BJ (cell line): ENCODE data around the gene BAG5. TPM values are rescaled to one million over a fixed set of nuclear protein-coding genes. Genes with fewer than 3 reads are reported as not detected.

Source experiments
- CTCF ChIA-PET: fragments of 350-600 bp; formaldehyde crosslinking; extraction: SDS; loops from one replicate; lab custom pipeline; 2021; ENCODE audit warnings: antibody characterized with exemption, inconsistent platforms; lab: Yijun Ruan, JAX
- POLR2A ChIA-PET: fragments of 300-600 bp; sonication (Branson Sonifier 250); formaldehyde crosslinking; extraction: SDS; loops from one replicate; lab custom pipeline; 2021; ENCODE audit warnings: antibody characterized with exemption; lab: Charles Lee
- DNase-seq: peaks from one replicate; pipeline ENCODE4 v3.0.0-alpha.2; 2011; ENCODE audit warnings: low read depth
- H3K27me3 ChIP-seq: 2 replicates; pipeline ENCODE4 v1.6.0; 2011; ENCODE audit warnings: low read length; ENCODE audit not compliant: control insufficient read depth, insufficient read depth
- H3K36me3 ChIP-seq: 2 replicates; pipeline ENCODE4 v1.5.1; 2011; ENCODE audit warnings: low read length; ENCODE audit not compliant: control insufficient read depth, insufficient read depth
- H3K4me3 ChIP-seq: 2 replicates; pipeline ENCODE4 v1.5.1; 2011; ENCODE audit warnings: low read depth, mild to moderate bottlenecking, control low read depth, low read length
- polyA plus RNA-seq: library from polyadenylated mRNA; depleted of rRNA; stranded (reverse); fragments of >200 nt; gene quantifications from 2 replicates; pipeline ENCODE4 v1.2.3, GENCODE V29; 2011
- TF ChIP-seq, protein P1 (sequence below): IDR thresholded peaks from 2 replicates; pipeline ENCODE4 v1.5.1; 2011; ENCODE audit warnings: low read depth, mild to moderate bottlenecking, control low read depth, inconsistent platforms, low read length, moderate library complexity; ENCODE audit not compliant: insufficient read depth

BAG5 gene
- polyA plus RNA-seq, 1 experiment, result 4.9 TPM

DNA sequence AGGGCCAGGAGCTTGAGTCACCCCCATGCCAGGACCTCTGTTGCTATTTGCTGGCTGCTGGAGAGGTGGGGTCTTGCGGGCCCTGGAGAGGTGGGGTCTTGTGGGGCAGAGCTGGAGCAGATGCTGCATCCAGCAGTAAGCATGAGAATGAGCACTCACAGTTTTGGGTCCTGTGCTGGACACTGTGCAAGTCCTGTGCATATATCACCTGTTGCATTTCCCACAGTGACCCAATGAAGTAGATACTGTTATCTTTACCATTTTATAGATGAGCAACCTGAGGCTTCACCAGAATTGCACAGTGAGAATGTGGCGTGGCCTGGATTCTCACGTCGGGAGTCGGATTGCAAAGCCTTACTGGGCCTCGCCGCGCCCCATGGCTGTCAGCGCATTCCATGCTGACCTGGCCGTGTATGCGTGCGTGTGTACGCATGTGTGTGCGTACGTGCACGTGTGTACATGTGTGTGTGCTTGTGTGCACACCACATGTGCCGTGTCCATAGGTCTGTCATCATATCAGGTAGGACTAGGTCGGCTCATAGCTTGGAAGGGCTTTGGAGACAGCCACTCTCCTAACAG, 12.3 kb upstream of the BAG5 start:
- peaks cover 4% of the 10 kb centered on the region for H3K36me3 ChIP-seq
- ChIA-PET CTCF (interaction anchor here (0.6 to 1.9 kb wide), 4 partner anchors 10 to 336 kb away, joined by 3 to 9 read pairs (median 4); no protein-coding TSS in a partner anchor), POLR2A (no interaction called here)
- no peak overlapping the region for H3K4me3 ChIP-seq
- TF ChIP-seq, protein P1, sequence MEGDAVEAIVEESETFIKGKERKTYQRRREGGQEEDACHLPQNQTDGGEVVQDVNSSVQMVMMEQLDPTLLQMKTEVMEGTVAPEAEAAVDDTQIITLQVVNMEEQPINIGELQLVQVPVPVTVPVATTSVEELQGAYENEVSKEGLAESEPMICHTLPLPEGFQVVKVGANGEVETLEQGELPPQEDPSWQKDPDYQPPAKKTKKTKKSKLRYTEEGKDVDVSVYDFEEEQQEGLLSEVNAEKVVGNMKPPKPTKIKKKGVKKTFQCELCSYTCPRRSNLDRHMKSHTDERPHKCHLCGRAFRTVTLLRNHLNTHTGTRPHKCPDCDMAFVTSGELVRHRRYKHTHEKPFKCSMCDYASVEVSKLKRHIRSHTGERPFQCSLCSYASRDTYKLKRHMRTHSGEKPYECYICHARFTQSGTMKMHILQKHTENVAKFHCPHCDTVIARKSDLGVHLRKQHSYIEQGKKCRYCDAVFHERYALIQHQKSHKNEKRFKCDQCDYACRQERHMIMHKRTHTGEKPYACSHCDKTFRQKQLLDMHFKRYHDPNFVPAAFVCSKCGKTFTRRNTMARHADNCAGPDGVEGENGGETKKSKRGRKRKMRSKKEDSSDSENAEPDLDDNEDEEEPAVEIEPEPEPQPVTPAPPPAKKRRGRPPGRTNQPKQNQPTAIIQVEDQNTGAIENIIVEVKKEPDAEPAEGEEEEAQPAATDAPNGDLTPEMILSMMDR, result no peak
- no peaks in the 10 kb centered on the region for H3K27me3 ChIP-seq
- DNase-seq, result no peak

DNA sequence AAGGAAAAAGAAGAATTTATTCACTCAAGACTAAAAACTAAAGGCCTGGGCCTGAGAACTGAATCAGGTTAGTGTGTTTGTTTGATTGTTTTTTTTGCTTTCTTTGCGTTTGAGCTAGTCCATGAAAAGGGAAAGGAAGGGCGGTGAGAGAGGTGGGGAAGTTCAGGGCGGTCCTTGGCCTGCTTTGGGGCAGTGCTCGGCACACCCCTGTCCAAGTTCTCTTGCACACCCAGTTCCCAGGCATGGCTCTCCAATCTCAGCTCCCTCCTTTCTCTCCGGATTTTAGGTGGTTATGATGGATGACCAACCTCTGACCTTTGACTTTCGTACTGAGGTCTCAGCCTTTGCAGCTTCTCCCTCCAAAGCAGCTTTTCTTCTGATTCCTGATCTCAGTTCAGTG, 11.6 kb upstream of the BAG5 start:
- Histone ChIP-seq H3K4me3 (no peak overlapping the region), H3K36me3 (peaks cover 4% of the 10 kb centered on the region), H3K27me3 (no peaks in the 10 kb centered on the region)
- TF ChIP-seq, protein P1, result no peak
- ChIA-PET CTCF (interaction anchor here (1.4 to 1.7 kb wide), 2 partner anchors 9 to 336 kb away, joined by 4 read pairs; no protein-coding TSS in a partner anchor), POLR2A (no interaction called here)
- no peak for DNase-seq

DNA sequence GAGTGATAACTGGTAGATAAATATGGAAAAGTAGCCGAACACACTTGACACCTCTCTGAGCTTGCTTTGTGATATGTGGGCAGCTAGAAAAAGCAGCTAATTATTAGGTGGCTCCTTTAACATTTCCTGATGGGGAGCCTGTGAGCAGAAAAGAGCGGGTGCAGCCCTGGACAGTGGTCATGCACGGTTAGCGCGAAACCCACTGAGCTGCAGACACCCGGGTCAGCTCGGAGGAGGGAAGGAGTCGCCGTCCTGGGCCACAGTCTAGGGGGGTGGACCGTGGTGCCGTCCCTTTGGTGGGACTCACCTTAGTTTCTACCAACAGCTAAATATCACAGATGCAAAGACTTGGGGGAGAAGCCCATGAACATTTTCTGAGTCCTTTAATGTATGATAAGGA, 7.0 kb upstream of the BAG5 start:
- Histone ChIP-seq H3K36me3 (peaks cover 1% of the 10 kb centered on the region; the same call in 1 of the 2 replicates), H3K27me3 (no peaks in the 10 kb centered on the region), H3K4me3 (no peak overlapping the region)
- ChIA-PET CTCF (interaction anchor here (1.0 kb wide), 1 partner anchor 332 kb away, joined by 3 read pairs; no protein-coding TSS in a partner anchor), POLR2A (no interaction called here)
- DNase-seq, result no peak
- TF ChIP-seq, protein P1, result no peak

DNA sequence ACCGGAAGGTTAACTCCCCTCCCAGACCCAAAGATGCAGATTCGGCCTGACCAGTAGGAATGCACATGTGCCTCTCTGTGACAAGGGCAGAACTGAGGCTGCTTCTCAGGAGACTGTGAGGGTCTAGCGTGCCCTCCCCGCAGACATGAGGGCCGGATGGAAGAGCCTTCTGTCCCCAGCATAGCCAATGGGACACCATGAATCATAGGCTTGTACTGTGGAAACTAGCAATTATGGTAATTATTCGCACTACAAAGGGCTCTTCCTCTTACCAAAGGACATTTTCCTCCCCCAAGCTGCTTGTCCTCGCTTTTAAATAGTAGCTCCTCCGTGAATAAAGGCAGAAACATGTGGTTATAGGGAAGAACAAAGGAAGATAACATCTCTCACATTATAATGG, 6.5 kb upstream of the BAG5 start:
- peaks cover 1% of the 10 kb centered on the region; the same call in 1 of the 2 replicates for H3K36me3 ChIP-seq
- ChIA-PET POLR2A (no interaction called here), CTCF (interaction anchor here (0.6 to 1.0 kb wide), 2 partner anchors 133 to 333 kb away, joined by 3 read pairs; no protein-coding TSS in a partner anchor)
- TF ChIP-seq, protein P1, result no peak
- DNase-seq, result no peak
- no peak overlapping the region for H3K4me3 ChIP-seq
- no peaks in the 10 kb centered on the region for H3K27me3 ChIP-seq

DNA sequence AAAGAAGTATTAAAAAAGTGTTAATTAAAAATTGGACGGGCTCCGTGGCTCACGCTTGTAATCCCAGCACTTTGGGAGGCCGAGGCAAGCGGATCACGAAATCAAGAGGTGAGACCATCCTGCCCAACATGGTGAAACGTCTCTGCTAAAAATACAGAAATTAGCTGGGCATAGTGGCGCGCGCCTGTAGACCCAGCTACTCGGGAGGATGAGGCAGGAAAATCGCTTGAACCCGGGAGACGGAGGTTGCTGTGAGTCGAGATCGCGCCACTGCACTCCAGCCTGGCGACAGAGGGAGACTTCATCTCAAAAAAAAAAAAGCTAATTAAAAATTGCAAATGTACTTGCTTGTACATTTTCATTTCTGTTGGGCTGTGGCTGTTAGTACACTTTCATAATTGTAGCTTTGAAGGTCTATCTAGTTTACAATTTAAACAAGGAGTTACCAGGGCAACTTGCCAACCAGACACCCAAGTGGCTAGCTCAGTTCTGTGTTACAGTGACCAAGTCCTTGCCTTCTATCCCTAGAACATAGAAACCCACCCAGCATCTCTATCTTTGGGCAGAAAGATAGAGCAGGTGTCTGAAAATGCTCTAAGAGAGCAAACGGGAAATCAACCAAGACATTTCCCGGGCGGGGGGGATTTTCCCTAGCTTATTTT, 1.5 kb upstream of the BAG5 start:
- Histone ChIP-seq H3K27me3 (no peaks in the 10 kb centered on the region), H3K4me3 (peak overlapping the region; percentile 94), H3K36me3 (peaks cover 7% of the 10 kb centered on the region)
- CTCF ChIA-PET, result interaction anchor here (0.6 to 1.3 kb wide), 2 partner anchors 177 to 346 kb away, joined by 3 to 7 read pairs; no protein-coding TSS in a partner anchor
- DNase-seq, result no peak
- TF ChIP-seq, protein P1, result no peak
- POLR2A ChIA-PET, result no interaction called here
